DND-41 (cell line): Measurements from ENCODE around the gene PPFIA2.

Source experiments
- EZH2 ChIP-seq: IDR thresholded peaks from 3 replicates; pipeline ENCODE4 v1.6.1; 2012; ENCODE audit warnings: borderline replicate concordance, low read depth, mild to moderate bottlenecking, moderate library complexity, low read length, inconsistent platforms; ENCODE audit not compliant: severe bottlenecking
- TF ChIP-seq, protein P1 (sequence below): IDR thresholded peaks from 2 replicates; pipeline ENCODE4 v1.5.1; 2012; ENCODE audit warnings: borderline replicate concordance, low read length, moderate library complexity, mild to moderate bottlenecking; ENCODE audit not compliant: poor library complexity, severe bottlenecking; ENCODE audit errors: extremely low read depth

DNA sequence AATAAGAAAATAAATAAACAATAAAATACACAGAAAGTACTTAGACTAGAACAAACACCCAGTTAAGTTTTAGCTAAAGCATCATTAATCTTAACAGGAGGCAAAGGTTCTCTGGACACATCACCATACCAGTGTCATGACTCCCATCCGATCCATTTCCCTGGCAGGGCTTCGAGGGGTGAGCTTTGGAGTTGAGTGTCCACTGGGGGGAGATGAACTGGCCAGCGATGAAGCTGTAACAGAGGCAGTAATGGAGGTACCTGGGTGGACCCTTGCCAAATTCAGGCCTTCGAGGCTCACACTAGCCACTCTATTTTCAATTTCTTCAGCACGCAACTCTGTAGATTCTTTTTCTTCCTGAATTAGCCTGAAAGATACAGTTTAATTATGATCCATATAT, 411.7 kb downstream of the PPFIA2 start:
- TF ChIP-seq, protein P1, sequence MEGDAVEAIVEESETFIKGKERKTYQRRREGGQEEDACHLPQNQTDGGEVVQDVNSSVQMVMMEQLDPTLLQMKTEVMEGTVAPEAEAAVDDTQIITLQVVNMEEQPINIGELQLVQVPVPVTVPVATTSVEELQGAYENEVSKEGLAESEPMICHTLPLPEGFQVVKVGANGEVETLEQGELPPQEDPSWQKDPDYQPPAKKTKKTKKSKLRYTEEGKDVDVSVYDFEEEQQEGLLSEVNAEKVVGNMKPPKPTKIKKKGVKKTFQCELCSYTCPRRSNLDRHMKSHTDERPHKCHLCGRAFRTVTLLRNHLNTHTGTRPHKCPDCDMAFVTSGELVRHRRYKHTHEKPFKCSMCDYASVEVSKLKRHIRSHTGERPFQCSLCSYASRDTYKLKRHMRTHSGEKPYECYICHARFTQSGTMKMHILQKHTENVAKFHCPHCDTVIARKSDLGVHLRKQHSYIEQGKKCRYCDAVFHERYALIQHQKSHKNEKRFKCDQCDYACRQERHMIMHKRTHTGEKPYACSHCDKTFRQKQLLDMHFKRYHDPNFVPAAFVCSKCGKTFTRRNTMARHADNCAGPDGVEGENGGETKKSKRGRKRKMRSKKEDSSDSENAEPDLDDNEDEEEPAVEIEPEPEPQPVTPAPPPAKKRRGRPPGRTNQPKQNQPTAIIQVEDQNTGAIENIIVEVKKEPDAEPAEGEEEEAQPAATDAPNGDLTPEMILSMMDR: no peak
- no peak for TF ChIP-seq EZH2
